GM06990 (cell line): ENCODE data around the gene TIFAB.

ENCODE experiments used
- DNase-seq: peaks from one replicate; pipeline ENCODE4 v3.0.0-alpha.2; 2011; ENCODE audit not compliant: insufficient read length; ENCODE audit errors: extremely low read depth
- H3K27me3 ChIP-seq: replicated peaks from 2 replicates; pipeline ENCODE4 v1.6.0; 2011; ENCODE audit warnings: low read length; ENCODE audit not compliant: control insufficient read depth, insufficient read depth
- H3K36me3 ChIP-seq: 2 replicates; pipeline ENCODE4 v1.5.1; 2011; ENCODE audit warnings: low read length; ENCODE audit not compliant: control insufficient read depth, insufficient read depth
- H3K4me3 ChIP-seq: replicated peaks from 2 replicates; pipeline ENCODE4 v1.5.1; 2011; ENCODE audit warnings: low read depth, mild to moderate bottlenecking, control low read depth, low read length
- TF ChIP-seq, protein P1 (sequence below): IDR thresholded peaks from 2 replicates; pipeline ENCODE4 v1.5.1; 2011; ENCODE audit warnings: low read length, control low read depth, mild to moderate bottlenecking, inconsistent platforms; ENCODE audit not compliant: insufficient read depth, poor library complexity, severe bottlenecking

TIFAB gene

GRCh38 chr5:135437796-135438560, 14.2 kb downstream of the TIFAB start:
- Histone ChIP-seq H3K27me3 (peaks cover 3% of the 10 kb centered on the region), H3K4me3 (no peak overlapping the region), H3K36me3 (no peaks in the 10 kb centered on the region)
- no peak for DNase-seq
- TF ChIP-seq, protein P1, sequence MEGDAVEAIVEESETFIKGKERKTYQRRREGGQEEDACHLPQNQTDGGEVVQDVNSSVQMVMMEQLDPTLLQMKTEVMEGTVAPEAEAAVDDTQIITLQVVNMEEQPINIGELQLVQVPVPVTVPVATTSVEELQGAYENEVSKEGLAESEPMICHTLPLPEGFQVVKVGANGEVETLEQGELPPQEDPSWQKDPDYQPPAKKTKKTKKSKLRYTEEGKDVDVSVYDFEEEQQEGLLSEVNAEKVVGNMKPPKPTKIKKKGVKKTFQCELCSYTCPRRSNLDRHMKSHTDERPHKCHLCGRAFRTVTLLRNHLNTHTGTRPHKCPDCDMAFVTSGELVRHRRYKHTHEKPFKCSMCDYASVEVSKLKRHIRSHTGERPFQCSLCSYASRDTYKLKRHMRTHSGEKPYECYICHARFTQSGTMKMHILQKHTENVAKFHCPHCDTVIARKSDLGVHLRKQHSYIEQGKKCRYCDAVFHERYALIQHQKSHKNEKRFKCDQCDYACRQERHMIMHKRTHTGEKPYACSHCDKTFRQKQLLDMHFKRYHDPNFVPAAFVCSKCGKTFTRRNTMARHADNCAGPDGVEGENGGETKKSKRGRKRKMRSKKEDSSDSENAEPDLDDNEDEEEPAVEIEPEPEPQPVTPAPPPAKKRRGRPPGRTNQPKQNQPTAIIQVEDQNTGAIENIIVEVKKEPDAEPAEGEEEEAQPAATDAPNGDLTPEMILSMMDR: no peak

DNA sequence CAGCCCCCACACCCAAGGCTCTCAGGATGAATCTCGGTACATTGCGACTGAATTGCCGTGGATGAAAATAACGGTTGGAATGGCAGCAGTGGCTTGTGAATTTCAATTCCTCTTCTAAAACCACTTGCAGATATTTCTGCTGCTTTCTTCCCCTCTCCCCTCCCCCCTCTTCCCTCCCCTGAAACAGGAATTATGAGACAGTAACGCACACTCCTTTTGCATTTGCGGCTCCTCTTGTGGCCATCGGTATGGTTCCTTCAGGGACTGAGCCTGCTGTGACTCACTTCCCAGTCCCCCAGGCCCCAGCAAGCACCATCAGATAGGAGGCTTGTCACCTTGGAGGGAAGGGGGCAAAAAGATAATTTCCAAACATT, 14.7 kb downstream of the TIFAB start:
- Histone ChIP-seq H3K36me3 (no peaks in the 10 kb centered on the region), H3K4me3 (no peak overlapping the region), H3K27me3 (peaks cover 3% of the 10 kb centered on the region)
- no peak for DNase-seq
- TF ChIP-seq, protein P1: no peak

- no peak overlapping the region for H3K4me3 ChIP-seq
- DNase-seq: no peak
These were observed 15.2 kb downstream of the TIFAB start for GRCh38 chr5:135436951-135437418.

DNA sequence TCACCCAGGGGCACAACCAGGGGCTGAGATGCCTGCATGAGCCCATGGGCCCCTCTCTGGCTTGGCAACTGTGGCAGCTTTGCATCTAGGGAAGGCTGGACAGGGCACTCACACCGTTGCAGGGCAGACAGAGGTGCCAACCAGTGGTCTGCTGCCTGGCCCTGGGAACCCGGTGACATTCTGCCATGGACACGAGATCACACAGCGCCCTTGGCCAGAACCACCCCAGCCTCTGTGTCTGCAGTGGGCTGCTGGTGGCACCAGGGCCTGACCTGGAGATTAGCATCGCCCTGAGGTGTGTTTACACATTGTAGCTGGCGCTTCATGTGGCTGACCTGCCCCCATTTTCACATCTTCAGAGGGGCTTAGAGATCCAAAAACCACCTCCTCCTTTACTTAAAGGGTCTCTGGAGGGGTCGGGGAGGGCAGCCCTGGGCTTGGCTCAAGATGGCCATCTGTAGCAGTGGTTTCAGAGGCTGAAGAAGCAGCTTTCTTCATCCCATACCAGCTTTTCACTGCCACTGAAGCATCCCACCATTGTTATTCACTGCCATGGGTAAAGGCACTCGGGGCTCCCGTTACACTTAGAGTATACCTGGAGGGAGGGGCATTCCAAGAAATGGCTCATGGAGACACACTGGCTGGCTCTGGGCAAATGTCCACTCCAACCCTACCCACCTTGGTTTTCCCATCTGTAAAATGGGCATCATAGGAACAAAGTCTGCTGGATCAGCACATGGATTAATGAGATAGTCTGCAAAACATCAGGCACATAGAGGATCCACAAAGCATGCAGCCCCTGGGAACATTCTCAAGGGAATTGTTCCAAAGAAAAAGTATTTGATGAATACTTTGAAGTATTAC, 16.5 kb downstream of the TIFAB start:
- no peaks in the 10 kb centered on the region for H3K36me3 ChIP-seq
- DNase-seq: no peak
- TF ChIP-seq, protein P1: no peak

More at GRCh38 chr5:135436951-135437418, 15.2 kb downstream of the TIFAB start:
- H3K36me3 ChIP-seq: no peaks in the 10 kb centered on the region
- peaks cover 3% of the 10 kb centered on the region for H3K27me3 ChIP-seq
- TF ChIP-seq, protein P1: no peak

DNA sequence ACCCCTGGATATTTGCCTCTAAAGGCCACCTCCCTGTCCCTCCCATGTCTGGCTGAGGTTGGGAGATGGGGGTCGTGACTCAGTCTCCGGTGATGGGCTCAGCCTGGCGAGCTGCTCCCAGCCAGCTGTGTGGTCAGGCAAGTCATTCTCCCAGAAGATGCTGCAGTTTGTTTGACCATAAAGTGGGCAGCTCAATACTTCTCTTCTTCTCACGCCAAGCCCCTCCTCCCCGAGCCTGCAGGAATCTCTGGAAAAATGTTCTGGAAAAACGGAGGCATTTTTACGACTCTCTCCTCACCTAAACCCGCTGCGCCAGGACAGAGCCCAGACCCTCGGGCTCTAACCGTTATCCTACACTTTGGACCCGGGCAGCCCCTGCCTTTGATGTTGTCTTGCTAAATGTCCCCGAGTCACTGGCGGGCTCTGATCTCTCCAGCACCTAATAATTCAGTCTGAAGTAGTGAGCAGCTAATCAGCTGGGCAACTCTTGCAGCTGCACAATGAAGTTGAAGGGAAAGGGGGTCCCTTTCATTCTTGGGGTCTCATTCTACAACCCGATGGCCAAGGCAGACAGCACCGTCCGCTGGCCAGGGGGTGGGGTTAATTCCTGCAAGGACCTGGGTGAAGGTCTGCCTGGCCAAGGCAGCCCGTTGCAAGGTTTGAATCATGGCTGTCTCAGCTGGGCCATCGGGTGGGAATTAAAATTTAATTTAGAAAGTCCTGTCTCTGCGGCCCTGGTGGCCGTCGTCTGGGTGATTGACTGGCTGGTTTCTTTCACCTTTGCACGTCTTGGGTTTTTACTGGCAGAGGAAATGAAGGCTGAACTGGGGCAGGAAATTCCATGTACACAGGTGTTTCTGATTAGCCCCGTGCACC, 17.3 kb downstream of the TIFAB start:
- Histone ChIP-seq H3K27me3 (peaks cover 3% of the 10 kb centered on the region), H3K36me3 (no peaks in the 10 kb centered on the region), H3K4me3 (no peak overlapping the region)
- no peak for DNase-seq
- TF ChIP-seq, protein P1: no peak

More for the DNA sequence above, 16.5 kb downstream of the TIFAB start:
- peaks cover 3% of the 10 kb centered on the region for H3K27me3 ChIP-seq
- H3K4me3 ChIP-seq: no peak overlapping the region
